ENCODE data around the gene NRXN3. TPM values are rescaled to one million over a fixed set of nuclear protein-coding genes. Genes with fewer than 3 reads are reported as not detected.

Gene NRXN3
- total RNA-seq, 6 experiments from 2014 or later, result 0.07 to 0.28 (median 0.11) TPM; not detected in 2

- H3K36me3 Mint-ChIP-seq (ENCODE audit: low read depth), result no peaks in the 10 kb centered on the region
These were observed 1267.8 kb downstream of the NRXN3 start for GRCh38 chr14:79437951-79438350.

GRCh38 chr14:79438696-79439342, 1268.6 kb downstream of the NRXN3 start:
- TF ChIP-seq, protein P1, sequence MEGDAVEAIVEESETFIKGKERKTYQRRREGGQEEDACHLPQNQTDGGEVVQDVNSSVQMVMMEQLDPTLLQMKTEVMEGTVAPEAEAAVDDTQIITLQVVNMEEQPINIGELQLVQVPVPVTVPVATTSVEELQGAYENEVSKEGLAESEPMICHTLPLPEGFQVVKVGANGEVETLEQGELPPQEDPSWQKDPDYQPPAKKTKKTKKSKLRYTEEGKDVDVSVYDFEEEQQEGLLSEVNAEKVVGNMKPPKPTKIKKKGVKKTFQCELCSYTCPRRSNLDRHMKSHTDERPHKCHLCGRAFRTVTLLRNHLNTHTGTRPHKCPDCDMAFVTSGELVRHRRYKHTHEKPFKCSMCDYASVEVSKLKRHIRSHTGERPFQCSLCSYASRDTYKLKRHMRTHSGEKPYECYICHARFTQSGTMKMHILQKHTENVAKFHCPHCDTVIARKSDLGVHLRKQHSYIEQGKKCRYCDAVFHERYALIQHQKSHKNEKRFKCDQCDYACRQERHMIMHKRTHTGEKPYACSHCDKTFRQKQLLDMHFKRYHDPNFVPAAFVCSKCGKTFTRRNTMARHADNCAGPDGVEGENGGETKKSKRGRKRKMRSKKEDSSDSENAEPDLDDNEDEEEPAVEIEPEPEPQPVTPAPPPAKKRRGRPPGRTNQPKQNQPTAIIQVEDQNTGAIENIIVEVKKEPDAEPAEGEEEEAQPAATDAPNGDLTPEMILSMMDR (IDR thresholded peaks at IDR 0.05), result no peak
- H3K9me3 Mint-ChIP-seq, result peaks cover 13% of the 10 kb centered on the region
- no peaks in the 10 kb centered on the region for H3K36me3 Mint-ChIP-seq (ENCODE audit: low read depth)
- no peaks in the 10 kb centered on the region for H3K4me1 Mint-ChIP-seq (ENCODE audit: low read depth)
- H3K27me3 Mint-ChIP-seq (ENCODE audit: insufficient read depth), result no peaks in the 10 kb centered on the region
- no peak overlapping the region for H3K4me3 Mint-ChIP-seq
- DNase-seq, result no peak
- no peak overlapping the region for H3K27ac Mint-ChIP-seq

More at GRCh38 chr14:79437951-79438350, 1267.8 kb downstream of the NRXN3 start:
- Mint-ChIP-seq H3K9me3 (peaks cover 13% of the 10 kb centered on the region), H3K4me1 (ENCODE audit: low read depth) (no peaks in the 10 kb centered on the region), H3K4me3 (no peak overlapping the region), H3K27me3 (ENCODE audit: insufficient read depth) (no peaks in the 10 kb centered on the region), H3K27ac (no peak overlapping the region)
- TF ChIP-seq, protein P1 (IDR thresholded peaks at IDR 0.05), result no peak
- DNase-seq, result no peak

GRCh38 chr14:79442786-79443185, 1272.6 kb downstream of the NRXN3 start:
- DNase-seq, result no peak
- Mint-ChIP-seq H3K4me1 (ENCODE audit: low read depth) (no peaks in the 10 kb centered on the region), H3K27ac (no peak overlapping the region), H3K4me3 (no peak overlapping the region), H3K9me3 (peaks cover 5% of the 10 kb centered on the region), H3K27me3 (ENCODE audit: insufficient read depth) (no peaks in the 10 kb centered on the region), H3K36me3 (ENCODE audit: low read depth) (no peaks in the 10 kb centered on the region)
- TF ChIP-seq, protein P1 (IDR thresholded peaks at IDR 0.05), result no peak

GRCh38 chr14:79443602-79444001, 1273.4 kb downstream of the NRXN3 start:
- no peak for DNase-seq
- Mint-ChIP-seq H3K4me1 (ENCODE audit: low read depth) (no peaks in the 10 kb centered on the region), H3K27ac (no peak overlapping the region), H3K27me3 (ENCODE audit: insufficient read depth) (no peaks in the 10 kb centered on the region), H3K9me3 (peaks cover 10% of the 10 kb centered on the region), H3K4me3 (no peak overlapping the region), H3K36me3 (ENCODE audit: low read depth) (no peaks in the 10 kb centered on the region)
- TF ChIP-seq, protein P1 (IDR thresholded peaks at IDR 0.05), result no peak

DNA sequence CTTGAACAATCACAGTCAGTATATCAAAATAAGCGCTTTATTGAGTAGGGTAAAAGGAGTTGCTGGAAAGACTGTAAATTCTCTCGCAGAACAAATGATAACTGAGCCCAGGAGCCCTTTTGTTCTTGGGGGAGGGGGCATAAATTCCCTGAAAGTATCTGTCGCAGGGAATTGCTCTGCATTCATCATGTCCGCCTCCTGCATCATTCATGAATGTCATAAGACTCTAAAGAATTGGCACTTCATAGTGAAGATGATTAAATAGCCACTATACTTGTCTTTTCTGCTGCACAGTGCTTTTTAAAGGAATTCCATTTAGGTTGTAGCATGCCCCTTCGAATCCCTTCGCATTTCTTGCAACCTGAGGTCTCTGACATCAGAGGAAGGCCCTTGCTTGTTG, 1278.8 kb downstream of the NRXN3 start:
- peaks cover 12% of the 10 kb centered on the region for H3K9me3 Mint-ChIP-seq
- H3K4me3 Mint-ChIP-seq, result no peak overlapping the region
- no peak overlapping the region for H3K27ac Mint-ChIP-seq
- no peaks in the 10 kb centered on the region for H3K4me1 Mint-ChIP-seq (ENCODE audit: low read depth)
- DNase-seq, result no peak
- 0 out of 2 replicates have a peak, but pooled peaks cover 3% of the 10 kb centered on the region for H3K27me3 Mint-ChIP-seq (ENCODE audit: insufficient read depth)
- H3K36me3 Mint-ChIP-seq (ENCODE audit: low read depth), result no peaks in the 10 kb centered on the region
- TF ChIP-seq, protein P1 (IDR thresholded peaks at IDR 0.05), result no peak
